T-cell (primary cell): ENCODE data around the gene MYLK4. TPM values are rescaled to one million over a fixed set of nuclear protein-coding genes. Genes with fewer than 3 reads are reported as not detected.

ENCODE experiments used
- ATAC-seq, 4 experiments: fragments of 200-7000 bp in 3 of 4; fragments of 150-1000 bp in 1 of 4; cut with Tn5 transposase; replicated peaks in 1 of 4; 1 replicate in 3 of 4; 2 replicates in 1 of 4; pipeline ENCODE4 v1.10.0; 2021; ENCODE audit warnings: moderate library complexity in 3 of 4, mild to moderate bottlenecking in 2 of 4, moderate number of reproducible peaks in 1 of 4
- CTCF ChIA-PET, 2 donors: fragments of 300-600 bp; sonication (Branson Sonifier 250); formaldehyde crosslinking; loops; one replicate each; lab custom pipeline; 2022; ENCODE audit warnings: antibody characterized with exemption in 2 of 2; lab: Charles Lee
- POLR2A ChIA-PET, 2 donors: fragments of 300-600 bp; sonication (Branson Sonifier 250); formaldehyde crosslinking; loops; one replicate each; lab custom pipeline; 2022; ENCODE audit warnings: antibody characterized with exemption in 2 of 2; lab: Charles Lee
- DNase-seq, 35 experiments: peaks; one replicate each; pipeline versions ENCODE4 v3.0.0 to v3.0.0-alpha.2; 2013 to 2023
- H3K27ac ChIP-seq: one replicate; pipeline ENCODE4 v1.5.1; 2013; ENCODE audit warnings: low read length
- H3K27me3 ChIP-seq, 2 experiments: replicated peaks in 1 of 2; 1 replicate in 1 of 2; 2 replicates in 1 of 2; pipeline versions ENCODE4 v1.6.1 to v1.7.0; 2013; ENCODE audit warnings: low read length in 1 of 2, mixed read lengths in 1 of 2; ENCODE audit not compliant: control insufficient read depth in 2 of 2, insufficient read depth in 2 of 2; ENCODE audit errors: extremely low read depth in 1 of 2
- H3K36me3 ChIP-seq, 2 donors: 1 replicate in 1 of 2; 2 replicates in 1 of 2; pipeline versions ENCODE4 v1.6.1 to v1.7.0; 2013; ENCODE audit warnings: low read length in 1 of 2; ENCODE audit not compliant: control insufficient read depth in 2 of 2, insufficient read depth in 1 of 2; ENCODE audit errors: extremely low read depth in 1 of 2
- H3K4me1 ChIP-seq, 2 experiments: 1 replicate in 1 of 2; 2 replicates in 1 of 2; pipeline versions ENCODE4 v1.6.1 to v1.7.0; 2013; ENCODE audit warnings: low read length in 2 of 2, mixed read lengths in 1 of 2; ENCODE audit not compliant: insufficient read depth in 2 of 2, control insufficient read depth in 1 of 2; ENCODE audit errors: extremely low read depth in 1 of 2
- H3K4me3 ChIP-seq, 2 donors: 1 replicate in 1 of 2; 2 replicates in 1 of 2; pipeline versions ENCODE4 v1.5.1 to v1.7.0; 2013; ENCODE audit warnings: mild to moderate bottlenecking in 2 of 2, low read length in 1 of 2, moderate library complexity in 1 of 2; ENCODE audit not compliant: control insufficient read depth in 1 of 2; ENCODE audit errors: extremely low read depth in 1 of 2
- H3K9me3 ChIP-seq: 2 replicates; pipeline ENCODE4 v1.7.0; 2013
- H3K27ac Mint-ChIP-seq, 2 donors: one replicate each; pipeline ENCODE4 v1.8.0; 2020 to 2021; ENCODE audit warnings: mild to moderate bottlenecking in 2 of 2, mixed read lengths in 2 of 2
- H3K27me3 Mint-ChIP-seq, 2 donors: one replicate each; pipeline ENCODE4 v1.8.0; 2021 to 2022; ENCODE audit warnings: mixed read lengths in 2 of 2
- H3K36me3 Mint-ChIP-seq: one replicate; pipeline ENCODE4 v1.8.0; 2021; ENCODE audit warnings: mixed read lengths
- H3K4me1 Mint-ChIP-seq, 3 donors: one replicate each; pipeline ENCODE4 v1.8.0; 2020 to 2022; ENCODE audit warnings: mixed read lengths in 3 of 3, mild to moderate bottlenecking in 1 of 3
- H3K4me3 Mint-ChIP-seq, 3 donors: one replicate each; pipeline ENCODE4 v1.8.0; 2020 to 2022; ENCODE audit warnings: mild to moderate bottlenecking in 3 of 3, mixed read lengths in 3 of 3, moderate library complexity in 3 of 3
- H3K9me3 Mint-ChIP-seq, 3 donors: one replicate each; pipeline ENCODE4 v1.8.0; 2020 to 2022; ENCODE audit warnings: mixed read lengths in 3 of 3
- WGBS: methylation state at CpG from one replicate; pipeline ENCODE4 v1.1.5; 2013; ENCODE audit warnings: missing lambda C conversion rate; ENCODE audit not compliant: insufficient coverage; 5-methylcytosine and 5-hydroxymethylcytosine counted together
- total RNA-seq, 35 experiments: library from RNA in 6 of 35; stranded (reverse) in 6 of 35; fragments of 120-200 nt in 1 of 35; gene quantifications; one replicate each; pipeline versions ENCODE4 v1.2.1 to v1.2.4 and lab custom pipeline; 2013 to 2026

MYLK4 gene
- total RNA-seq, 5 donors from 2014 or later (not counting 1 experiment from before 2014, with no cell fraction given), result 0.58 to 1.4 (median 1.0) TPM

- CTCF ChIA-PET, result interaction anchor here (0.7 to 3.8 kb wide), 8 partner anchors 9 to 1236 kb away, joined by 3 to 53 read pairs (median 4); no protein-coding TSS in a partner anchor
- no peak overlapping the region for H3K27ac Mint-ChIP-seq
- no peaks in the 10 kb centered on the region for H3K36me3 ChIP-seq
- peaks cover 0 to 9% of the 10 kb centered on the region in 2 experiments for H3K4me1 ChIP-seq
- peaks cover 4 to 6% (median 5%) of the 10 kb centered on the region in 3 donors for H3K4me1 Mint-ChIP-seq
- H3K27me3 Mint-ChIP-seq, result peaks cover 27 to 42% of the 10 kb centered on the region in 2 donors
- no peak overlapping the region for H3K4me3 ChIP-seq
- 90% methylated on average over 10 of the region's 12 CpGs for WGBS
- ATAC-seq (no peak), DNase-seq (no peak)
- H3K27me3 ChIP-seq, result peaks cover 0 to 60% of the 10 kb centered on the region in 2 experiments
- no peaks in the 10 kb centered on the region for H3K36me3 Mint-ChIP-seq
- POLR2A ChIA-PET, result no interaction called here
- H3K4me3 Mint-ChIP-seq, result no peak overlapping the region
- H3K9me3 ChIP-seq, result no peaks in the 10 kb centered on the region
- no peaks in the 10 kb centered on the region for H3K9me3 Mint-ChIP-seq
- H3K27ac ChIP-seq, result no peak overlapping the region
Measured at GRCh38 chr6:2635911-2636310, 114.8 kb downstream of the MYLK4 start.

GRCh38 chr6:2634139-2634964 is 116.4 kb downstream of the MYLK4 start:
- Mint-ChIP-seq H3K4me3 (peak overlapping the region; percentile 60 to 76 (median 68)), H3K4me1 (peaks cover 4 to 6% (median 5%) of the 10 kb centered on the region in 3 donors), H3K27me3 (peaks cover 17 to 32% of the 10 kb centered on the region in 2 donors), H3K36me3 (no peaks in the 10 kb centered on the region), H3K9me3 (no peaks in the 10 kb centered on the region), H3K27ac (no peak overlapping the region)
- Histone ChIP-seq H3K4me1 (peaks cover 0 to 9% of the 10 kb centered on the region in 2 experiments), H3K4me3 (peak overlapping the region; percentile 15 to 39), H3K27me3 (peaks cover 0 to 49% of the 10 kb centered on the region in 2 experiments), H3K27ac (no peak overlapping the region), H3K9me3 (no peaks in the 10 kb centered on the region), H3K36me3 (no peaks in the 10 kb centered on the region)
- ChIA-PET CTCF (interaction anchor here (0.5 to 3.8 kb wide), 23 partner anchors 11 to 1042 kb away, joined by 3 to 53 read pairs (median 4); no protein-coding TSS in a partner anchor), POLR2A (interaction anchor here (0.6 to 0.9 kb wide), 2 partner anchors 150 to 1038 kb away, joined by 3 read pairs; no protein-coding TSS in a partner anchor)
- ATAC-seq (peak; percentile 93 to 98 (median 94)), DNase-seq (peak; percentile 47 to 89 (median 77))
- 6% methylated on average over 46 of the region's 67 CpGs for WGBS

- Histone ChIP-seq H3K27ac (no peak overlapping the region), H3K4me3 (no peak overlapping the region), H3K36me3 (no peaks in the 10 kb centered on the region), H3K9me3 (no peaks in the 10 kb centered on the region), H3K4me1 (peaks cover 0 to 9% of the 10 kb centered on the region in 2 experiments), H3K27me3 (peaks cover 0 to 43% of the 10 kb centered on the region in 2 experiments)
- POLR2A ChIA-PET, result interaction anchor here in 1 of 2 donors (0.9 kb wide), 1 partner anchor 1037 kb away, joined by 3 read pairs; no protein-coding TSS in a partner anchor
- peaks cover 14 to 27% of the 10 kb centered on the region in 2 donors for H3K27me3 Mint-ChIP-seq
- 98% methylated on average over 13 of the region's 13 CpGs for WGBS
- DNase-seq, result peak in 1 of 35 experiments; percentile 3
- no peak for ATAC-seq
- CTCF ChIA-PET, result interaction anchor here (0.6 to 3.8 kb wide), 18 partner anchors 11 to 1041 kb away, joined by 3 to 53 read pairs (median 5); no protein-coding TSS in a partner anchor
- H3K4me3 Mint-ChIP-seq, result peak overlapping the region; percentile 21 to 76 (median 55)
- no peak overlapping the region for H3K27ac Mint-ChIP-seq
- no peaks in the 10 kb centered on the region for H3K9me3 Mint-ChIP-seq
- H3K36me3 Mint-ChIP-seq, result no peaks in the 10 kb centered on the region
- peaks cover 4 to 6% (median 5%) of the 10 kb centered on the region in 3 donors for H3K4me1 Mint-ChIP-seq
Measured at GRCh38 chr6:2633736-2634135, 117.0 kb downstream of the MYLK4 start.

- Mint-ChIP-seq H3K4me1 (peaks cover 4 to 6% (median 5%) of the 10 kb centered on the region in 3 donors), H3K27me3 (peaks cover 8 to 26% of the 10 kb centered on the region in 2 donors), H3K27ac (no peak overlapping the region), H3K4me3 (no peak overlapping the region), H3K36me3 (no peaks in the 10 kb centered on the region), H3K9me3 (no peaks in the 10 kb centered on the region)
- H3K27me3 ChIP-seq, result peaks cover 0 to 37% of the 10 kb centered on the region in 2 experiments
- no peaks in the 10 kb centered on the region for H3K9me3 ChIP-seq
- WGBS, result 79% methylated on average over 5 of the region's 11 CpGs
- peaks cover 0 to 9% of the 10 kb centered on the region in 2 experiments for H3K4me1 ChIP-seq
- no peak for DNase-seq
- H3K36me3 ChIP-seq, result no peaks in the 10 kb centered on the region
- no peak for ATAC-seq
- no peak overlapping the region for H3K27ac ChIP-seq
- ChIA-PET CTCF (interaction anchor here (1.8 to 3.8 kb wide), 4 partner anchors 424 to 1037 kb away, joined by 10 to 53 read pairs (median 19); no protein-coding TSS in a partner anchor), POLR2A (interaction anchor here in 1 of 2 donors (0.8 kb wide), 1 partner anchor 1001 kb away, joined by 3 read pairs; no protein-coding TSS in a partner anchor)
- H3K4me3 ChIP-seq, result no peak overlapping the region
Measured at GRCh38 chr6:2632976-2633584, 117.6 kb downstream of the MYLK4 start.

- no peak for DNase-seq
- no peak overlapping the region for H3K27ac ChIP-seq
- Mint-ChIP-seq H3K9me3 (no peaks in the 10 kb centered on the region), H3K4me1 (peaks cover 4 to 6% (median 5%) of the 10 kb centered on the region in 3 donors), H3K4me3 (no peak overlapping the region), H3K27me3 (peaks cover 7 to 24% of the 10 kb centered on the region in 2 donors), H3K27ac (no peak overlapping the region), H3K36me3 (no peaks in the 10 kb centered on the region)
- POLR2A ChIA-PET, result no interaction called here
- WGBS, result 82% methylated on average over 6 of the region's 10 CpGs
- ATAC-seq, result no peak
- H3K4me1 ChIP-seq, result peaks cover 0 to 9% of the 10 kb centered on the region in 2 experiments
- no peaks in the 10 kb centered on the region for H3K36me3 ChIP-seq
- CTCF ChIA-PET, result interaction anchor here in 1 of 2 donors (3.8 kb wide), 1 partner anchor 1036 kb away, joined by 26 read pairs; no protein-coding TSS in a partner anchor
- no peak overlapping the region for H3K4me3 ChIP-seq
- H3K27me3 ChIP-seq, result peaks cover 0 to 34% of the 10 kb centered on the region in 2 experiments
- H3K9me3 ChIP-seq, result no peaks in the 10 kb centered on the region
Measured at GRCh38 chr6:2632368-2632767, 118.4 kb downstream of the MYLK4 start.
